NCI-H526 (cell line): Measurements from ENCODE around the gene LOXL4.

ENCODE experiments used
- DNase-seq, 2 experiments: peaks; one replicate each; lab custom pipeline; 2025; lab: John Stamatoyannopoulos, UW

Gene LOXL4

DNA sequence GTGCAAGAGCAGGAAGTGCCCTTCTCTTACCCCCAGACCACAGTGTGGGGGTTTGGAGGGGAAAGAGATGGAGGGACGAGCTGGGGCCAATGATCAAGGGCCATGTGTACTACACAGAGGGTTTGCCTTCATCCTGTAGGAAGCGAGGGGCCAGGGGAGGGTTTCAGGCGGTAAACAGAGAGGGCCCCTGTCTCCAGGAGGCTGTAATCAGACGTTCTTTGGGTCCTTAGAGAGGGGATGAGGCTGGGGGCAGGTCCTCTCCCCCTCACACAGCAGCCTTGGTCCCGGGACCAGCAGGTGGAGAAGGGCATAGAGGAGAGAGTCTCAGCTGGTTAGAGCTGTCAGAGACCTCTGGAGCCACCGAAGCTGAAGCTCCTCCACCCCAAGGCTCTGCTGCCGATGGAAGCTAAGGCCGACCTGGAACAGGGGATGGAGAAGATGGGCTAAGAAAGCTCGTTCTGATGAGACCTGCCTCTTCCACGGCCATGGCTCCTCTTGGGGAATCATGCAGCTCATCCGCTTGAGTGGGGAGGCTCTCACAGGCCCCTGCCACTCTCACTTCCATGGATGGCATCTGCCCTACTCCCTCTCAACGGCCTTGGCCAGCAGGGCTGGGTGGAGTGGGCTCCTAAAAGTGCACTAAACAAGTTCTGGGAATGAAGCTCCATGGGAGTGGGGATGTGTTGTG, 3.5 kb downstream of the LOXL4 start:
- DNase-seq, result no peak

- DNase-seq, result no peak
These were observed 4.9 kb downstream of the LOXL4 start for GRCh38 chr10:98263088-98263487.

- DNase-seq, result peak in 1 of 2 experiments; percentile 41
These were observed 5.4 kb downstream of the LOXL4 start for GRCh38 chr10:98262571-98262970.

DNA sequence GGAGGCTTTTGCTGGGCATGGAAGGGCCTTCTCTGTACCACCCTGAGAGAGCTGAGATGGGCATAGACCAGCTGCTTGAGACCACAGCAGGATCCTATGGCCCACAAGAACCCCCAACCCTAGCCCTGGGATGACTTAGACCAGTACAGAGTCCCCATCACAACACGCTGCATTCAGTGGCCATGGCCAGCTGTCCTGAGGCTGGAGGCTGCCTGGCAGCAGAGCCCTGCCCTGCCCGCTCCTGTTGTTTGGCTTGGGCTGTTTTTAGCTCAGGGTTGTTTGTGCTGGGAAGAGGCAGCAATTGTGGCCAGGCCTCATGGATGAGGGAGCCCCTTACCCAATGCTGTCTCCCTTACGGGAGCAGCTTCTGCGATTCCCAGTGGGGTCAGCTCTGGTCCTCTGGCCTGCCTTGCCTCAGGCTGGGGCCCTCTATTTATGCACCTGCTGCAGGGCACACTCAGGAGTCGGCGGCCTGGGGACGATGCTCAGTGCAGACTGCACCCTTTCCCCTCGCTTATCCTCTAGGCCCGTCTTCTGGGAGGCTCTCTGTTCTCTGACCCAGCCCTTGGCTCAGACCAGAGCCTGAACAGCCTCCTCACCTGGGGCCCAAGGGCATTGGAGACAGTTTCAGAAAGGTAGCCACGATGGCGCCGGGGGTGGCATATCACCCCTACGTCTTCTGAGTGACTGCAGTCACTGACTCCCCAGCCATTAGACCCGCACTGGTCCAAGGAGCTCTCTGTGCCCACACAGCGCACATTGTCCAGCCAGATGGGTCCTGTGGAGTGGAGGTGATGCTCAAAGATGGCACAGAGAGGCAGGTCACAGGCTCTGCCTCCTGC, 6.3 kb downstream of the LOXL4 start:
- DNase-seq, result no peak

DNA sequence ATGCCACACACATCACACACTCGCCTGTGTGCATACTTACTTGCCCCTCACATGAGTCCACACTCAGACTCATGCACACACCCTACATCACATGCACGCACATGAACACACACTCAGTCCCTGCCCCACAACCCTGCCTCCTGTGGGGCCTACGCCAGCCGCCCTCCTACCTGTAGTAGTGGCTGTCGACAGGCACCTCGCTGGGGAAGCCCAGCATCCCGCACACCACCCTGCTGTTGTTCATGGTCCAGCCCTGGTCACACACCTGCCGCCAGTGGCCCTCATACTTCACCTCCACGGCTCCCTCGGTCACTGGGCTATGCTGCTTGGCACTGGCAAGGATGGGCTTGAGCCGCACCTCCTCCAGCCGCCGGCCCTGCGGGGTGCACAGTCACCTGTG, 7.2 kb downstream of the LOXL4 start:
- DNase-seq, result no peak

DNA sequence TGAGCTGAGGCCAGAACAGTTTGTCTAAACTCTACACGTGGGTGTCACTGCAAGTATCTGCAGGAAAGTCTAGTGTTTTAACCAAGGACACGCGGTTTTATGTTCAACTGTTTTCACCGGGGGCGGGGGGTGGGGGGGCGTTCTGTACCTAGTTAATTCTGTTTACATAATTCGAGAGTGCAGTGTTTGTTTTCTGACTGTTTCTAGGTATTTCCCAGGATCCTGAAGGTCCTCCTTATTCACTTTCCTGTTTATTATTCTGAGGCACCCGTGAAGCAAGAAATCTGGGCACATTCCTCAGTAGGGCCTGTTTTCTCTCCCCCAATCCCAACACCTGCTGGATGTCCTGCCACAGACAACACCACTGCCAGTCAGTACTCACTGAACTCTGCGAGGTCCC, 7.6 kb downstream of the LOXL4 start:
- no peak for DNase-seq

DNA sequence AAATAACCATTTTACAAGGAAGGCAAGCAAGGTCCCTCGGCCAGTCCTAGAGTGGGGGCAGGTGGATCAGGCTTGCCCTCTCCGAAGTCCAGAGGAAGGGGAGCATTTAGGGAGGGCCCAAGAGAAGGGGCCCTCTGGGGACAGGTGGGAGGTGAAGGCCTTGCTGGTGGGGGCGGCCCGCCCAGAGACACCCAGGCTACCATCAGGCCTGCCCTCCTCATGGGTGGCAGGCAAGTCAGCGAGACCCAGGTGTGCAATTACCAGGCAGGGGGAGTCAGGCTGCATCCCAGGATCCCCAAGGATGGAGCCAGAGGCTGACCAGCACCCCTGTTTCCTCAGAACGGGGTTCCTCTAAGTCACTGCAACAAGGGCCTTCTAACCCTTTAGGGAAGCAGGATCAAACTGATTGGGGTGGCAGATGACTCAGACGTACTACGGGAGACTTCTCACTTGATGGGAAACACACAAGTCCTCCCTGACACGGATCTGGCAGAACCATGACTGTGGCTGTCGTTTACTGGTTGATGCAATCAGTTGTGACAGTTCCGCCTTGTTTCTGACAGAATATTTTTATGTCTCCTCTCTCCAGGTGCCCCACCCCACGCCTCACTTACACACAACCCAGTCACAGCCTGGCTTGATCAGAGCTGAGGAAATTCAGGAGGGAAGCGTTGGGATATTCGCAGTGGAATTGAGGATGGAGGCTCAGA, 8.2 kb downstream of the LOXL4 start:
- DNase-seq, result no peak

GRCh38 chr10:98258683-98259454, 9.1 kb downstream of the LOXL4 start:
- DNase-seq, result no peak

- no peak for DNase-seq
These were observed 10.0 kb downstream of the LOXL4 start for GRCh38 chr10:98257961-98258360.

GRCh38 chr10:98257198-98257597, 10.8 kb downstream of the LOXL4 start:
- DNase-seq, result no peak

DNA sequence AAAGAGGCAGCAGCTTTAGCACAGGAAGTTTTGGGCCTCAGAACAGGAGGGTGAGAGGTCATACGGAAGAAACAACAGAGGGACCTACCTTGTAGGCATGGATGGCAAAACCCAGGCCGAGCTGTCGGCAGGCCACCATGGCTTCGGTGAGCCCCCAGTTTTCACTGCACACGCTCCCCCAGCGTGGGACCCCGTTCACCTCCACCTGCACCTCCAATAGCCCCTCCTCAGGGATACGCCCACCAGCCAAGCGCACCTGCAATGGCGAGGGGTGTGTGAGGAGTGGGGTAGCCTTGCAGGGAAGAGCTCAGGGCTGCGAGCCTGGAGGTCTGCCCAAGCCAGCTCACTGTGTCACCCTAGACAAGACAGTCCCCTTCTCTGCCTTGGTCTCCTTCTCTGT, 11.3 kb downstream of the LOXL4 start:
- no peak for DNase-seq

DNA sequence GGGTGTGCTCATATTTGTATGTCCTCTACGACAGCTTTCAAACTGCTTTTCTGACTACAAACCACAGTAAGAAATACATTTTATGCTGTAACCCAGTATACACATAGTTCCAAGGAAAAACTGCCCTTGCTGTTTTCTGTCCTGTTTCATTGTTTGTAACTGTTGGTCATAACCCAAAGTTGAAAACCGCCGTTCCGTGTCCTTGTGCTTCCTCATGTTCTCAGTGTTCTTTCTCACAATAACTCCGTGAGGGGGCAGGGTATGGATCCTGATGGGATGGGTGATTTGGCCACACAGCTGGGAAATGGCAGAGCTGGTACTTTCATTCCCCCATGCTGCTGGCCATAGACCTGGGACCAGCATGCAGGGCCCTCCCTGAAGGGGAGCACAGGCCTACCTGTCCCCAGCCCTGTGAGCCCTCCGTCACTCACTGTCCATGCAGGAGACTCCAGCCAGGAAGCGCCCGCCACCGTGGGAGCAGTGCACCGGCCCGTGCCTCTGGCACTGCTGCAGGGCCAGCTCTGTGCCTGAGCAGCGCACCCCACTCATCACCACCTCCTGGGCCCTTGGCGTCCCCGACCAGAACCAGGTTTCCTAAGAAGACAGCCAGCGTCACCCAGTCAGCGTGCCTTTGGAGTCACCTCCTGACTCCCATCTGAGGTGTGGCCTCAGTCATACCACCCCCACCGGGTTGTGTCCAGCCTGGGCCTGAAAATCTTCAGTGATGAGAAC, 12.7 kb downstream of the LOXL4 start:
- DNase-seq, result no peak

- DNase-seq, result no peak
These were observed 13.6 kb downstream of the LOXL4 start for GRCh38 chr10:98254234-98254974.

DNA sequence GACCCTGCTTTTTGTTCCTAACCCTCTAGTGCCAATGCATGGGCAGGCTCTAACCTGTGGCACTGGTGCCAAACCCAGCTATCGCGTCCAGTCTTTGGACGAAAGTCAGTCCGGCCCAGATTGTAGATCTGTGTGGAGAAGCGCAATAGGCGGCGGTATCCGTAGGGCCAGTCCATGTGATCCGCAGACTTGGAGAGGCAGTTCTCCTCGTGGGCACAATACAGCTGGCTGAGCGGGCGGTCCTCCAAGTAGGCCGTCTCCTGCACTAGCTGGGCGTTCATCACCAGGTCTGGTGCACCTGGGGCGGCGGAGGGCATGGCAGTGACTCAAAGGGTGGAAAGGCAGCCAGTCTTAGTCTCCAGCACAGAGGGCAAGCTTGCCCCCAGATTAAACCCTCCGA, 14.5 kb downstream of the LOXL4 start:
- DNase-seq, result no peak

GRCh38 chr10:98252464-98252863, 15.5 kb downstream of the LOXL4 start:
- no peak for DNase-seq

DNA sequence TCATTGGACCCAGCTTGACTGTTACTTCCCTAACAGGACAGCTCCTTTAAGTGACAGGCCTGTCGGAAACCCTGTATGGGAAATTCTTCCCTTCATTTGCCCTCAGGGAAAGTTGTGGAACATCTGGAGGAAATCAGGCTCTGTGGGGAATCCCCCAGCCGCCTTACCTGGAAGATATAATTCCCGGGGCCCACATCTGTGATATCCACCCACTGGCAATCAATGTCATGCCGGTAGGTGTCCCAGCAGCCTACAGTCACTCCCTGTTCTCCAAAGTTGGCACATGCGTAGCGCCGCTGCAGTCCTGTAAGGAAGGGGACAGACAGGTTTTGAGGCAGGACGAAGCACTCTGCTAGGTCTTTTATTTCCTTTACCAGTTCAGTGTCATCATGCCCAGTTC, 16.6 kb downstream of the LOXL4 start:
- no peak for DNase-seq

DNA sequence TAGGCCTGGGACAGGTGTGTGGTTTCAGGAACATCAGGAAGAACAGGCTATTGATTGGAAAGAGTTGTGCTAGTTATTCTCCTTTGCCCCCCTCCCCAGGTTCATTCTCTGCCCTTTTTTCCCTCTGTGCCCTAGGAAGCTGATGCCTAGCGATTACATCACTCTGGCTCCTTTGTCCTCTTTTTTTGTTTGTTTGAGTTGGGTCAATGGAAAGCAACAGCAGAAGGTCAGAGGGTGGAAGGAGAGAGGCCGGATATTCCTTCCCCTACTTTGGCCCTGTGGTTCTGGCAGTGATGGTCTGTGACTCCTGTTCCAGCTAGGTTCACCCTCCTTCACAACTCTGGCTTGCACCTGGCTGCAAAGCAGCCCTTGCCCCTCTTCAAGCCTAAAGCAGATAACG, 18.9 kb downstream of the LOXL4 start:
- no peak for DNase-seq

- DNase-seq, result no peak
These were observed 20.0 kb downstream of the LOXL4 start for GRCh38 chr10:98248018-98248417.

GRCh38 chr10:98246911-98247805, 20.8 kb downstream of the LOXL4 start:
- DNase-seq, result no peak

DNA sequence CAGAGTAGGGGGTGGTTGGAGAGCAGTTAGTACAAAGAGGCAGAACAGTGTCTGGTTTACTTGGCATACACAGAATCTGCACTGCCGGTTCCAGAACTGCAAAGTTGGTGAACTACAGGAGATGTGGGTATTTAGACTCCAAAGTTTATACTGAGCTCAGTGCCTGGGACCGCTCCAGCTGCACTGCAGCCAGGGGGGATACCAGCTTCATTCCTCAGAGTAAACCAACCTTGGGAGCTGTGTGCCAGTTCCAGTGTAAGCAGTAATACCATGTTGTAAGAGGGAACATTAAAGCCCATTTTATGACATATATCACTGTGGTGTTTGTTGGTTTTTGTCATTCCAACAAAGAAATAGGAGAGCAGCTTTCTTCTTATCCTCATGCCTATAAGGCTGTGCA, 23.4 kb downstream of the LOXL4 start:
- no peak for DNase-seq
